ENCODE results near the gene OR1Q1.

The OR1Q1 gene

DNA sequence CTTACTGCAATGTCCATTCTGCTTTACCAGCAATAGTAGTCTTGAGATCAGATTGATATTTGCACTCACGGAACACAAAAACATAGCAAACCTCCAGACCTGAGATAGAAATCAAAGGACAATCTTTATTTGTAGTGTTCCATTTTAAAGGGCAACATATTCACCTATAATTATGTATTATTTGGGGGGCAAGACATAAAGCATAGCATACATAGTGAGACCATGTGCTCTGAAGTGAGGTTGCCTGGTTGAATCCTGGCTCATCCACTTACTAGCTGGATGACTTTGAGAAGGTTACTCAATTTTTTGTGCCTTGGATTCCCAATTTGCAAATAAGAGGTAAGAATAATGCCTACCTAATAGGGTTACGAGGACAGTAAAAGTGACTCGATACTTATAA lies 43.0 kb downstream of the OR1Q1 start, which contains the start of gene OR1B1:
TSS of gene OR1B1 (minus strand) at position 101 of the 400 bp plus-strand sequence.
- TF ChIP-seq, protein P1, sequence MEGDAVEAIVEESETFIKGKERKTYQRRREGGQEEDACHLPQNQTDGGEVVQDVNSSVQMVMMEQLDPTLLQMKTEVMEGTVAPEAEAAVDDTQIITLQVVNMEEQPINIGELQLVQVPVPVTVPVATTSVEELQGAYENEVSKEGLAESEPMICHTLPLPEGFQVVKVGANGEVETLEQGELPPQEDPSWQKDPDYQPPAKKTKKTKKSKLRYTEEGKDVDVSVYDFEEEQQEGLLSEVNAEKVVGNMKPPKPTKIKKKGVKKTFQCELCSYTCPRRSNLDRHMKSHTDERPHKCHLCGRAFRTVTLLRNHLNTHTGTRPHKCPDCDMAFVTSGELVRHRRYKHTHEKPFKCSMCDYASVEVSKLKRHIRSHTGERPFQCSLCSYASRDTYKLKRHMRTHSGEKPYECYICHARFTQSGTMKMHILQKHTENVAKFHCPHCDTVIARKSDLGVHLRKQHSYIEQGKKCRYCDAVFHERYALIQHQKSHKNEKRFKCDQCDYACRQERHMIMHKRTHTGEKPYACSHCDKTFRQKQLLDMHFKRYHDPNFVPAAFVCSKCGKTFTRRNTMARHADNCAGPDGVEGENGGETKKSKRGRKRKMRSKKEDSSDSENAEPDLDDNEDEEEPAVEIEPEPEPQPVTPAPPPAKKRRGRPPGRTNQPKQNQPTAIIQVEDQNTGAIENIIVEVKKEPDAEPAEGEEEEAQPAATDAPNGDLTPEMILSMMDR (IDR thresholded peaks at IDR 0.05; ENCODE audit: low read depth, low read length): no peak
- Histone ChIP-seq H3K36me3 (no peaks in the 10 kb centered on the region), H3K9me3 (no peaks in the 10 kb centered on the region), H3K4me1 (no peaks in the 10 kb centered on the region), H3K4me3 (ENCODE audit: low read depth, low read length) (no peak within 1 kb of the TSS), H3K27me3 (peaks cover 18% of the 10 kb centered on the region)
- no peak for DNase-seq

DNA sequence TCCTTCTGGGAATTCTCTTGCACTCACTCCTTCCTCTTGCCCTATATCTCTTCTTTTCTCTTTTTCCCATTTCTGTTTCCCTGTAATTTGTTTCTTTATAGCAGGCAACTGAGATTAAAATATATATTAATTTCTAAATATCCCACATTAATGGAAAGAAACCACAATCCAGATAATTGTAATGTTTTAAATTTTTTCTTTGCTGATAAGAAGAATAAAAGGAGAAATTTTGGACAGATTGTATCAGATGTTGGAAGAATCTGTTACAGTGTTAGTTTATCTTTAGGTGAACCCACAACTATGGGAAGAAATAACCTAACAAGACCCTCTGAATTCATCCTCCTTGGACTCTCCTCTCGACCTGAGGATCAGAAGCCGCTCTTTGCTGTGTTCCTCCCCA lies 46.9 kb downstream of the OR1Q1 start, which contains the start of gene OR1L1:
TSS of gene OR1L1 (plus strand) at position 301 of the 400 bp plus-strand sequence. CDS start at position 301, 0 bp downstream.
- TF ChIP-seq, protein P1 (IDR thresholded peaks at IDR 0.05; ENCODE audit: low read depth, low read length): no peak
- no peaks in the 10 kb centered on the region for H3K4me1 ChIP-seq
- H3K9me3 ChIP-seq: no peaks in the 10 kb centered on the region
- peaks cover 18% of the 10 kb centered on the region for H3K27me3 ChIP-seq
- no peaks in the 10 kb centered on the region for H3K36me3 ChIP-seq
- H3K4me3 ChIP-seq (ENCODE audit: low read depth, low read length): no peak within 1 kb of the TSS
- no peak for DNase-seq
